ENCODE measurements around the gene DSC3. TPM values are rescaled to one million over a fixed set of nuclear protein-coding genes. Genes with fewer than 3 reads are reported as not detected.
"Not testable (repeated sequence)": the region's sequence is repeated elsewhere in the genome, so short reads cannot be mapped to it uniquely, and the experiment has no call there.

The DSC3 gene
- total RNA-seq, 3 donors from 2014 or later (not counting 1 experiment from before 2014, with no cell fraction given) = not detected

- H3K36me3 ChIP-seq (ENCODE audit: control insufficient read depth, insufficient read depth, low read length) = no peaks in the 10 kb centered on the region
- Mint-ChIP-seq H3K9me3 (peaks cover 5 to 7% of the 10 kb centered on the region in 2 donors), H3K36me3 (peaks cover 7% of the 10 kb centered on the region), H3K4me1 (no peaks in the 10 kb centered on the region), H3K27me3 (ENCODE audit: low read depth in 2 of 2) (peaks cover 30 to 37% of the 10 kb centered on the region in 2 donors), H3K27ac (no peak overlapping the region), H3K4me3 (no peak overlapping the region)
- H3K27me3 ChIP-seq (ENCODE audit: control insufficient read depth, insufficient read depth, low read length) = peaks cover 26% of the 10 kb centered on the region
- H3K4me3 ChIP-seq (ENCODE audit: low read length) = no peak overlapping the region
- H3K4me1 ChIP-seq (ENCODE audit: control insufficient read depth, insufficient read depth, low read length) = peaks cover 6% of the 10 kb centered on the region
- intact Hi-C loops (cut with micrococcal nuclease) = no loop called here
- peaks cover 9% of the 10 kb centered on the region for H3K9me3 ChIP-seq (ENCODE audit: control insufficient read depth, insufficient read depth, low read length)
- WGBS (ENCODE audit: insufficient coverage) = 9% methylated on average over 52 of the region's 52 CpGs
- no peak for DNase-seq
- no peak for TF ChIP-seq CTCF (IDR thresholded peaks at IDR 0.05)
- H3K27ac ChIP-seq (ENCODE audit: low read length) = no peak overlapping the region
- ATAC-seq = no peak
Observed at GRCh38 chr18:31041271-31042083, 1.1 kb downstream of the DSC3 start.

GRCh38 chr18:31040686-31041270 is 1.8 kb downstream of the DSC3 start:
- WGBS (ENCODE audit: insufficient coverage) = 10% methylated on average over 17 of the region's 18 CpGs
- Mint-ChIP-seq H3K4me3 (no peak overlapping the region), H3K4me1 (no peaks in the 10 kb centered on the region), H3K36me3 (peaks cover 7% of the 10 kb centered on the region), H3K9me3 (peaks cover 4 to 5% of the 10 kb centered on the region in 2 donors), H3K27me3 (ENCODE audit: low read depth in 2 of 2) (peaks cover 30 to 37% of the 10 kb centered on the region in 2 donors), H3K27ac (no peak overlapping the region)
- no peak overlapping the region for H3K27ac ChIP-seq (ENCODE audit: low read length)
- no peak for ATAC-seq
- peaks cover 9% of the 10 kb centered on the region for H3K9me3 ChIP-seq (ENCODE audit: control insufficient read depth, insufficient read depth, low read length)
- intact Hi-C loops (cut with micrococcal nuclease) = no loop called here
- H3K27me3 ChIP-seq (ENCODE audit: control insufficient read depth, insufficient read depth, low read length) = peaks cover 26% of the 10 kb centered on the region
- no peak for TF ChIP-seq CTCF (IDR thresholded peaks at IDR 0.05)
- H3K36me3 ChIP-seq (ENCODE audit: control insufficient read depth, insufficient read depth, low read length) = no peaks in the 10 kb centered on the region
- H3K4me1 ChIP-seq (ENCODE audit: control insufficient read depth, insufficient read depth, low read length) = peaks cover 6% of the 10 kb centered on the region
- no peak overlapping the region for H3K4me3 ChIP-seq (ENCODE audit: low read length)
- DNase-seq = no peak

GRCh38 chr18:31039426-31039825 is 3.1 kb downstream of the DSC3 start:
- H3K27me3 ChIP-seq (ENCODE audit: control insufficient read depth, insufficient read depth, low read length) = peaks cover 23% of the 10 kb centered on the region
- H3K36me3 Mint-ChIP-seq = peaks cover 7% of the 10 kb centered on the region
- no peak overlapping the region for H3K27ac Mint-ChIP-seq
- peaks cover 3% of the 10 kb centered on the region in 2 donors for H3K9me3 Mint-ChIP-seq
- no peak overlapping the region for H3K27ac ChIP-seq (ENCODE audit: low read length)
- H3K4me1 Mint-ChIP-seq = no peaks in the 10 kb centered on the region
- DNase-seq (no peak), ATAC-seq (no peak)
- no peaks in the 10 kb centered on the region for H3K36me3 ChIP-seq (ENCODE audit: control insufficient read depth, insufficient read depth, low read length)
- no peak overlapping the region for H3K4me3 Mint-ChIP-seq
- peaks cover 30 to 34% of the 10 kb centered on the region in 2 donors for H3K27me3 Mint-ChIP-seq (ENCODE audit: low read depth in 2 of 2)
- H3K4me1 ChIP-seq (ENCODE audit: control insufficient read depth, insufficient read depth, low read length) = peaks cover 6% of the 10 kb centered on the region
- no peak overlapping the region for H3K4me3 ChIP-seq (ENCODE audit: low read length)
- WGBS (ENCODE audit: insufficient coverage) = 76% methylated on average over 3 of the region's 3 CpGs
- TF ChIP-seq CTCF (IDR thresholded peaks at IDR 0.05) = no peak
- intact Hi-C loops (cut with micrococcal nuclease) = no loop called here
- H3K9me3 ChIP-seq (ENCODE audit: control insufficient read depth, insufficient read depth, low read length) = peaks cover 9% of the 10 kb centered on the region

- H3K27ac Mint-ChIP-seq; ATAC-seq; H3K9me3 ChIP-seq (ENCODE audit: control insufficient read depth, insufficient read depth, low read length); H3K36me3 Mint-ChIP-seq; H3K4me3 ChIP-seq (ENCODE audit: low read length); H3K27ac ChIP-seq (ENCODE audit: low read length); DNase-seq; intact Hi-C loops (cut with micrococcal nuclease); H3K4me1 Mint-ChIP-seq; H3K4me1 ChIP-seq (ENCODE audit: control insufficient read depth, insufficient read depth, low read length); H3K36me3 ChIP-seq (ENCODE audit: control insufficient read depth, insufficient read depth, low read length); H3K4me3 Mint-ChIP-seq; H3K9me3 Mint-ChIP-seq: not testable (repeated sequence)
- peaks cover 21% of the 10 kb centered on the region for H3K27me3 ChIP-seq (ENCODE audit: control insufficient read depth, insufficient read depth, low read length)
- H3K27me3 Mint-ChIP-seq (ENCODE audit: low read depth in 2 of 2) = peaks cover 19 to 20% of the 10 kb centered on the region in 2 donors
- WGBS (ENCODE audit: insufficient coverage) = 94% methylated on average over 5 of the region's 5 CpGs
Observed at GRCh38 chr18:31037686-31038085, 4.9 kb downstream of the DSC3 start.

All from natural killer cell (primary cell).